Activated CD4-positive, CD25-positive, alpha-beta regulatory T cell (primary cell): ENCODE results near the gene ARHGAP24.
"Not testable (repeated sequence)": the region's sequence is repeated elsewhere in the genome, so short reads cannot be mapped to it uniquely, and the experiment has no call there.

ENCODE experiments used
- DNase-seq, 4 experiments: peaks; one replicate each; lab custom pipeline; 2025; lab: John Stamatoyannopoulos, UW

Gene ARHGAP24

GRCh38 chr4:85861064-85861765 lies 386.3 kb downstream of the ARHGAP24 start:
- no peak for DNase-seq

GRCh38 chr4:85862896-85863295 lies 387.9 kb downstream of the ARHGAP24 start:
- DNase-seq: no peak

DNA sequence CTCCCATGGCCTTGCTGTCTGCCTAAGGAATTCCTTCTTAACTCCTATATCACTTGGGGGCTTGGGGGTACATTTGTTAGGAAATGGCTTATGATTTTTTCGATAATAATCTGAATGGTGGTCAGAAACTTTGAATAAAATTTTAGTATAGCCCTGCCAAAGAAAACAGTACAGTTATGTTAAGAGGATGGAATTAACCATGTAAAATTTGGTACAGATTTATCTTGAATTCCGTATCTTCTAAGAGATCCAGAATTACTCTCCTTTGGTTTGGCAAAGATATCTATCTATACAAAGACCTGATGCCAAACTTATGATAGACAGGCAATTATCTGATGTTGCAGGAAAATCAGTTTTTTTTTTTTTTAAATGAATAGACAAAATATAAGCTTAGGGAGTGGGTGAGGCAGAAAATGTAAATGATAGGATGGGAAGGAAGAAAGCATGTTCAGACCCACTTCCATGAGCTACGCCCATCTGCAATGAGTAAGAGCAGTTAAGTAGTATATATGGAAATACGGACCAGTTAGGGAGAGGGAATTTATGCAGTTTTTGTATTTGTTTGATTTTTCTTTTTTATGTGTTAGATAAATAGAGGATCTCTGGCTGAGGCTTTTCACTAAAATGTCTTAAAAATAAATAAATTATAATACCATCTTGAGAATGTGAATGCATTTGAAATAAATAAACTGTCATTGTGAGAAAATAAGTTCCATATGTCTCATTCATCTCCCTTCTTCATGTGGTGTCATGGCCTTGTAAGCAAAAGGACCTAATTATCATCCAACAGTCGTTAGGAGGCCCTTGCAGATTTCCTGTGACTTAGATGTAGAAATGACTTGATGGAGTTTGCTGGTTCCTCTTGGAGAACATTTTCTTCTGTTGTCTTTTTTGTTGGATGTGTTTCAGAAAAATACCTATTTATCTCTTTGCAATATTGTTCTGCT lies 389.6 kb downstream of the ARHGAP24 start:
- DNase-seq: no peak

GRCh38 chr4:85865256-85865655 lies 390.3 kb downstream of the ARHGAP24 start:
- no peak for DNase-seq

- DNase-seq: no peak
Measured at GRCh38 chr4:85866508-85866907, 391.6 kb downstream of the ARHGAP24 start.

- DNase-seq: no peak
Measured at GRCh38 chr4:85867271-85867670, 392.3 kb downstream of the ARHGAP24 start.

- no peak for DNase-seq
Measured at GRCh38 chr4:85869181-85869580, 394.2 kb downstream of the ARHGAP24 start.

DNA sequence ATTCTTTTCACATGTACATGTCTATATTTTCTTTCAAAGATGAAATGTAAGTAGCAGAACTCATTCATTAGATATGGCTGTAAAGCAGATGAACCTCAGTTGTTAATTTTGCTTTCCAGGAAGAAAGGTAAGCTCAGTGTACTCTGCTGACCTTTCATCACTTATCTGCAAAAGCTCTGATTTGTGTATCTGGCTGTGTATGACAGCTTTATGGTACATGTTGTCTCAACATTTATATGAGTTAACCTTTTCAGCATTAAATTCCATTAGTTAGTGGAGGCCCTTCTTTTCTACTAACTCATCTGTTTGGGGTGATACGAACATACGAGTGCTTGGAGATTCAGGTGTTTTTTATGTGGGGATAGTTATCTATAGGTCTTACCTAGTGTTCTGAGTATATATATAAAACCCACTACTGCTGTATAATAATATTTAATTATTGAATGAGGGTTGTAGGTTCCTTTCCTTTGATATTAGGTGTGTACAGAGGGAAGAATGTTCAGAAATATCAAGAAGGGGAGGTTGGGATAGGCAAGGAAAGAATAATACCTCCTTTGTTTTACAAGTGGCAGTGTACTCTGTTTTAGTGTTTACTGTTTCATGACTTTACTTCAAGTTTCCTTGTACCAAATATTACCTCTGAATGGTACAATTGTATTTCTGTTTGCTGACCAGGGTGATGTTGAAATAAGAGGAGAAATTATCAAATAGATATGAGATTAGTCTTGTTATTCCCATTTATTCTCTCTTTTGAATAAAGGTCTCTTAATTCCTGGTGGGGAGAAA lies 395.5 kb downstream of the ARHGAP24 start:
- DNase-seq: no peak

- DNase-seq: no peak
Measured at GRCh38 chr4:85873566-85873965, 398.6 kb downstream of the ARHGAP24 start.

DNA sequence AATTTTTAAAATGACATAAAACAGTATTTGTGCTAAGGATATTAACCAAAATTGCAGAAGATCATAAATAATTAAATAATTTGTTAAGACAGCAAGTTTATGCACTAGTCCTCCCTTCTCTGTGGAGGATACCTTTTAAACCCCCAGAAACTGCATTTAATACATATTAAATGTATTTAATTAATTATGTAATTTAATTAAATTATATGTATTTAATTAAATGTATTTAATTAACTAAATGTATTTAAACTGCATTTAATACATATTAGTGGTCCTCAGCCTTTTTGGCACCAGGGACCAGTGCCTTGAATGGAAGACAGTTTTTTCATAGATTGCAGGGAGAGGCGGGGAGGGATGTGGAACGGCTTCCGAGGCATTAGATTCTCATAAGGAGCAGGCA lies 404.6 kb downstream of the ARHGAP24 start:
- no peak for DNase-seq

DNA sequence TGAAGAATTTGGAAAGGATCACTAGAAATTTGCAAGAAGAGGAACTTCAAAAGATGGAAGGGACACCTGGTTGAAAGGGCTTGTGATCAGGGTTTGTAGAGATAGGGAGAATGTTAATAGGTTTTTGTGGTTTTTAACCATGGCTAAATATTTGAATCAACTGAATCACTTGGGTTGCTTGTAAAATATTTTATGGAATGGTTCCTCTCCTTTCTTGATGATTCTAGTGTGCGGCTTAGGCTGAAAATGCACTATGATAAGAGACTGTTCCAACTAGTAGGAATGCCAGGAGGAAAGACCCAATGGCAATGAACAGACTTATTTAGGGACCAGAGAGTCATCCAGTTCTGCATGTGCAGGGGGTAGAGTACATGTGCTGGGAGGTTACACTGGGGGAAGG lies 408.2 kb downstream of the ARHGAP24 start:
- DNase-seq: no peak

- DNase-seq: no peak
Measured at GRCh38 chr4:85884251-85884650, 409.3 kb downstream of the ARHGAP24 start.

DNA sequence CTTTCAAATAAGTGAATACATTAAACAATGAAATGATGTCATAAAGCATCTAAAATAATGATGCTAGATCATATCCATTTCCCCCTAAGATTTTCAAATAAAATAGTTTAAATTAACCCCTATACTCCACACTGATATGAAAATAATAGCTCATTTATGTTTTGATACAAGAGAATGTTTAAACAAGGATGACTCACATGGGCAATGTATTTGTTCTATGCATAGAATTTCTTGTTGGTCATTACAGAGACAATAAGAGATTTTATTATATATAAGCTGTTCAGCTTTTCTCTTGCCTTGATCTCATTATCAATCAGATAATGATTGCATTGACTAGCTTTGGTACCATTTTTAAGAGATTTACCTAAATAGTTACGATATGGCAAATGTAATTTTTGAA lies 411.7 kb downstream of the ARHGAP24 start:
- DNase-seq: no peak

- no peak for DNase-seq
Measured at GRCh38 chr4:85889314-85889713, 414.4 kb downstream of the ARHGAP24 start.

DNA sequence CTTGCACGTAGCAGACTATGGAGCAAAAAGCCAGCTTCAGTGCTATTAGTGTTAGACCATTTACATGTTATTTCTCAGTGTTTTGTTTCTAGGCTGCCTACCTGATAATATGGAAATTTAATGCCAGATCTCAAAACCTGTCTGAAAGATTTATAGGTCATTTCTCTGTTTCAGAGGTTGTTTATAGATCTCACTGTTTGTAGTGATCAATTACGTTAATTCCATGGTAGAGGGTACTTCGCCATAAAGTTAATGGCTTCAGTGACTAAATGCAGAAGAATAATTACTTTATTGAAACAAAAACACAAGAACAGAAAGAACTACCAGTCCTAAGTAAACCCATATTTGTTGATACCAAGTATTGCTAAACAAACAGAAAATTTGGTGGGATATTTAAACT lies 420.8 kb downstream of the ARHGAP24 start:
- DNase-seq: no peak

GRCh38 chr4:85898231-85898630 lies 423.3 kb downstream of the ARHGAP24 start:
- no peak for DNase-seq

- no peak for DNase-seq
Measured at GRCh38 chr4:85901500-85901899, 426.6 kb downstream of the ARHGAP24 start.

DNA sequence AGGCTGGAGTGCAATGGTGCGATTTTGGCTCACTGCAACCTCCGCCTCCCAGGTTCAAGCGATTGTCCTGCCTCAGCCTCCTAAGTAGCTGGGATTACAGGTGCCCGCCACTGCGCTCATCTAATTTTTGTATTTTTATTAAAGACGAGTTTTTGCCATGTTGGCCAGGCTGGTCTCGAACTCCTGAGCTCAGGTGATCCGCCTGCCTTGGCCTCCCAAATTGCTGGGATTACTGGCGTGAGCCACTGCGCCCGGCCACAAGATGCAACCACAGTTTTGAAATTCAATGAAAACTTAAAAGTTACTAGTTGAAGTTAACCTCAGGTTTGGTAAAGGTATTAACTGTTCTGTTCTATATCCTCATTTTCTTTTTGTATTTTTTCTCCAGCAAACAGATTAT lies 427.7 kb downstream of the ARHGAP24 start:
- not testable (repeated sequence) for DNase-seq

GRCh38 chr4:85905761-85906160 lies 430.8 kb downstream of the ARHGAP24 start:
- no peak for DNase-seq

- DNase-seq: no peak
Measured at GRCh38 chr4:85907001-85907400, 432.1 kb downstream of the ARHGAP24 start.

DNA sequence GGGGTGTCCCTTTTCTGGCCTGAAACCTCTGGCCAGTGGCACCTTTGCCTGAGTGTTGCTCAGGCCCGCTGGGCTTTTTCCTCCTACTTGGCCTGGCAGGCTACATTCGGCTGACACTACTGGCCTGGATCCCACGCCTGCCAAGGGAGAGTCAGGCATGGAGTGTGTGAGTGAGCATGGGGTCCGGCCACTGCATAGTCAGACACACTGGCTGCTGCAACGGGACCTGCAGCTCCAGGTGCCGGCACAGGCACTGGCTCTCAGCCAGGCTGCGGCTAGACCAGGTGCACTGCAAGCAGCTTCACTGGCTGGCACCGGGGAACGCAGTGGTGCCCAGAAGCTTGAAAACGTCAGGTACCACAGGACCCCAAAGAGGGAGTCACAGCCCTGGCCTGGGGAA lies 434.9 kb downstream of the ARHGAP24 start:
- no peak for DNase-seq

DNA sequence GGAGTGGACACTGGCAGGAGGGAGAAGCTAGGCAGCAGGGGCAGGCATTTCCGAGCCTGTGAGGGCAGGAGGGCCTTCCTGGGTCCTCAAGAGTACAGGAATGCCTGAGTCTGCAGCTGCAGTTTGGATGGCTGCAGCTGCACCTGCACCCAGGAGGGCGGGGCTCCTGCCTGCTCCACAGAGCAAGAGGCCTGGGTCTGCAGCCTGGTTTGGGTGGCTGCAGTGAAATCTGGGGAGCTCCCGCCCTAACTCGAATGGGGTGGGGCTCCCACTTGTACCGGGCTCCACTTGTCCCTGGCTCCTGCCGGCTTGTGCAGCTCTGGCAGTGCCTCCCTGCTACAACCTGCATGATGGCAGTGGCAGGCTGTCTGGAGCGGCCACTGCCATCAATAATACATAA lies 436.0 kb downstream of the ARHGAP24 start:
- DNase-seq: no peak
